Activated naive CD8-positive, alpha-beta T cell treated with anti-CD3 and anti-CD28 coated beads, Interleukin-2, amount 10 ng/mL, durations not matched to agents 7 days and 5 days (primary cell): ENCODE data around the gene CDCA5. TPM values are rescaled to one million over a fixed set of nuclear protein-coding genes. Genes with fewer than 3 reads are reported as not detected.
A peak's percentile ranks its signal among the peaks of the same experiment; 100 is the strongest.

Experiments used
- ATAC-seq: fragments of 150-1000 bp; cut with Tn5 transposase; one replicate; pipeline ENCODE4 v1.10.0; 2021; ENCODE audit warnings: low read depth, moderate library complexity
- POLR2A ChIA-PET: fragments of 350-600 bp; sonication (Branson Sonifier 250); formaldehyde crosslinking; loops from one replicate; lab custom pipeline; 2021; ENCODE audit warnings: antibody characterized with exemption; lab: Charles Lee
- DNase-seq: peaks from one replicate; pipeline ENCODE4 v3.0.0; 2021
- H3K27ac Mint-ChIP-seq: one replicate; pipeline ENCODE4 v1.8.0; 2022; ENCODE audit warnings: mild to moderate bottlenecking, mixed read lengths
- H3K27me3 Mint-ChIP-seq: one replicate; pipeline ENCODE4 v1.8.0; 2022; ENCODE audit warnings: mild to moderate bottlenecking, moderate library complexity, mixed read lengths
- H3K36me3 Mint-ChIP-seq: one replicate; pipeline ENCODE4 v1.8.0; 2021; ENCODE audit warnings: mild to moderate bottlenecking, mixed read lengths
- H3K4me1 Mint-ChIP-seq: one replicate; pipeline ENCODE4 v1.8.0; 2021; ENCODE audit warnings: mixed read lengths
- H3K4me3 Mint-ChIP-seq: one replicate; pipeline ENCODE4 v1.8.0; 2022; ENCODE audit warnings: mild to moderate bottlenecking, moderate library complexity, mixed read lengths
- H3K9me3 Mint-ChIP-seq: one replicate; pipeline ENCODE4 v1.8.0; 2021; ENCODE audit warnings: mixed read lengths
- total RNA-seq, 2 experiments: library from RNA; stranded (reverse); gene quantifications; one replicate each; pipeline ENCODE4 v1.2.3, GENCODE V29; 2021

The CDCA5 gene
- total RNA-seq, 2 experiments from 2014 or later = 85.5 to 95.7 TPM

GRCh38 chr11:65108469-65109123 is 24.8 kb upstream of the CDCA5 start:
- POLR2A ChIA-PET = interaction anchor here (1.0 to 2.3 kb wide), 4 partner anchors 9 to 67 kb away, joined by 3 to 10 read pairs (median 4); partner anchors contain the start of genes SAC3D1, VPS51 and ZNHIT2
- no peak overlapping the region for H3K4me3 Mint-ChIP-seq

GRCh38 chr11:65107751-65108468 is 24.1 kb upstream of the CDCA5 start:
- POLR2A ChIA-PET = interaction anchor here (1.1 to 2.3 kb wide), 3 partner anchors 9 to 67 kb away, joined by 4 to 10 read pairs (median 4); partner anchors contain the start of genes SAC3D1, VPS51 and ZNHIT2
- Mint-ChIP-seq H3K4me1 (peaks cover 29% of the 10 kb centered on the region), H3K27ac (no peak overlapping the region), H3K4me3 (no peak overlapping the region), H3K36me3 (peaks cover 9% of the 10 kb centered on the region), H3K27me3 (no peaks in the 10 kb centered on the region), H3K9me3 (no peaks in the 10 kb centered on the region)
- ATAC-seq (no peak), DNase-seq (no peak)

More at GRCh38 chr11:65108469-65109123, 24.8 kb upstream of the CDCA5 start:
- ATAC-seq (no peak), DNase-seq (no peak)
- H3K4me1 Mint-ChIP-seq = peaks cover 34% of the 10 kb centered on the region
- H3K27ac Mint-ChIP-seq = no peak overlapping the region
- peaks cover 9% of the 10 kb centered on the region for H3K36me3 Mint-ChIP-seq
- H3K27me3 Mint-ChIP-seq = no peaks in the 10 kb centered on the region
- no peaks in the 10 kb centered on the region for H3K9me3 Mint-ChIP-seq

- no peaks in the 10 kb centered on the region for H3K9me3 Mint-ChIP-seq
- POLR2A ChIA-PET = no interaction called here
- no peak for DNase-seq
- no peaks in the 10 kb centered on the region for H3K27me3 Mint-ChIP-seq
- no peak for ATAC-seq
- no peak overlapping the region for H3K4me3 Mint-ChIP-seq
- H3K36me3 Mint-ChIP-seq = peaks cover 9% of the 10 kb centered on the region
- H3K27ac Mint-ChIP-seq = peak overlapping the region; percentile 56
- peaks cover 28% of the 10 kb centered on the region for H3K4me1 Mint-ChIP-seq
These were observed 23.2 kb upstream of the CDCA5 start for GRCh38 chr11:65107078-65107477.

GRCh38 chr11:65104628-65105027 is 20.8 kb upstream of the CDCA5 start:
- POLR2A ChIA-PET = interaction anchor here (0.7 to 1.0 kb wide), 2 partner anchors 9 to 13 kb away, joined by 3 read pairs; partner anchors contain the start of genes VPS51 and ZNHIT2
- Mint-ChIP-seq H3K36me3 (peaks cover 7% of the 10 kb centered on the region), H3K27me3 (no peaks in the 10 kb centered on the region), H3K4me3 (peak overlapping the region; percentile 3), H3K4me1 (peaks cover 13% of the 10 kb centered on the region), H3K9me3 (no peaks in the 10 kb centered on the region), H3K27ac (peak overlapping the region; percentile 73)
- no peak for DNase-seq
- ATAC-seq = no peak

GRCh38 chr11:65103476-65103875 is 19.6 kb upstream of the CDCA5 start:
- peaks cover 13% of the 10 kb centered on the region for H3K4me1 Mint-ChIP-seq
- POLR2A ChIA-PET = interaction anchor here (0.7 to 1.0 kb wide), 2 partner anchors 7 to 72 kb away, joined by 3 to 4 read pairs; partner anchors contain the start of gene VPS51
- H3K36me3 Mint-ChIP-seq = peaks cover 7% of the 10 kb centered on the region
- no peaks in the 10 kb centered on the region for H3K27me3 Mint-ChIP-seq
- no peak for DNase-seq
- no peak overlapping the region for H3K27ac Mint-ChIP-seq
- ATAC-seq = no peak
- H3K9me3 Mint-ChIP-seq = no peaks in the 10 kb centered on the region
- no peak overlapping the region for H3K4me3 Mint-ChIP-seq

- Mint-ChIP-seq H3K36me3 (peaks cover 7% of the 10 kb centered on the region), H3K27me3 (no peaks in the 10 kb centered on the region), H3K27ac (no peak overlapping the region), H3K9me3 (no peaks in the 10 kb centered on the region), H3K4me3 (no peak overlapping the region), H3K4me1 (peaks cover 16% of the 10 kb centered on the region)
- DNase-seq (no peak), ATAC-seq (no peak)
- POLR2A ChIA-PET = interaction anchor here (0.7 to 1.3 kb wide), 4 partner anchors 8 to 88 kb away, joined by 3 to 5 read pairs (median 4); partner anchors contain the start of genes ARL2 and CDCA5
These were observed 18.6 kb upstream of the CDCA5 start for GRCh38 chr11:65102142-65103095.

- DNase-seq (no peak), ATAC-seq (no peak)
- POLR2A ChIA-PET = interaction anchor here (1.1 to 2.7 kb wide), 3 partner anchors 10 to 17 kb away, joined by 3 to 11 read pairs (median 5); partner anchors contain the start of genes CDCA5 and TM7SF2
- Mint-ChIP-seq H3K4me1 (peaks cover 18% of the 10 kb centered on the region), H3K27me3 (no peaks in the 10 kb centered on the region), H3K27ac (no peak overlapping the region), H3K9me3 (no peaks in the 10 kb centered on the region), H3K36me3 (peaks cover 7% of the 10 kb centered on the region), H3K4me3 (no peak overlapping the region)
These were observed 17.0 kb upstream of the CDCA5 start for GRCh38 chr11:65100674-65101350.

GRCh38 chr11:65096926-65097325 is 13.1 kb upstream of the CDCA5 start:
- H3K9me3 Mint-ChIP-seq = no peaks in the 10 kb centered on the region
- peak overlapping the region; percentile 97 for H3K27ac Mint-ChIP-seq
- H3K36me3 Mint-ChIP-seq = no peaks in the 10 kb centered on the region
- no peaks in the 10 kb centered on the region for H3K27me3 Mint-ChIP-seq
- ATAC-seq (no peak), DNase-seq (no peak)
- POLR2A ChIA-PET = interaction anchor here (0.7 to 3.0 kb wide), 16 partner anchors 11 to 173 kb away, joined by 3 to 35 read pairs (median 6); partner anchors contain the start of genes ARL2, CDCA5, FAU and MRPL49
- H3K4me1 Mint-ChIP-seq = peaks cover 10% of the 10 kb centered on the region
- H3K4me3 Mint-ChIP-seq = peak overlapping the region; percentile 91

- Mint-ChIP-seq H3K9me3 (no peaks in the 10 kb centered on the region), H3K27me3 (no peaks in the 10 kb centered on the region), H3K4me3 (peak within 1 kb of the TSS; percentile 91), H3K27ac (peak within 1 kb of the TSS; percentile 97), H3K36me3 (no peaks in the 10 kb centered on the region), H3K4me1 (peaks cover 10% of the 10 kb centered on the region)
- ATAC-seq = peak; percentile 97
- DNase-seq = peak; percentile 87
- POLR2A ChIA-PET = interaction anchor here (0.6 to 3.0 kb wide), 21 partner anchors 8 to 294 kb away, joined by 3 to 35 read pairs (median 4); partner anchors contain the start of genes ARL2, CDCA5, FAU and MRPL49
These were observed 12.3 kb upstream of the CDCA5 start, which contains the start of gene VPS51 for GRCh38 chr11:65095974-65096806. TSS of gene VPS51 (plus strand) at chr11:65096214. CDS start at chr11:65096251, 37 bp downstream.

GRCh38 chr11:65095427-65095826 is 11.6 kb upstream of the CDCA5 start:
- peak overlapping the region; percentile 97 for H3K27ac Mint-ChIP-seq
- no peaks in the 10 kb centered on the region for H3K9me3 Mint-ChIP-seq
- peaks cover 10% of the 10 kb centered on the region for H3K4me1 Mint-ChIP-seq
- POLR2A ChIA-PET = interaction anchor here (1.0 to 3.0 kb wide), 10 partner anchors 9 to 81 kb away, joined by 3 to 35 read pairs (median 6); partner anchors contain the start of genes ARL2, CDCA5, FAU and MRPL49
- no peak for DNase-seq
- H3K27me3 Mint-ChIP-seq = no peaks in the 10 kb centered on the region
- H3K36me3 Mint-ChIP-seq = no peaks in the 10 kb centered on the region
- no peak for ATAC-seq
- H3K4me3 Mint-ChIP-seq = peak overlapping the region; percentile 91

- H3K4me1 Mint-ChIP-seq = peaks cover 5% of the 10 kb centered on the region
- H3K36me3 Mint-ChIP-seq = peaks cover 11% of the 10 kb centered on the region
- ATAC-seq (no peak), DNase-seq (no peak)
- no peak overlapping the region for H3K4me3 Mint-ChIP-seq
- H3K27ac Mint-ChIP-seq = no peak overlapping the region
- no peaks in the 10 kb centered on the region for H3K27me3 Mint-ChIP-seq
- H3K9me3 Mint-ChIP-seq = no peaks in the 10 kb centered on the region
- POLR2A ChIA-PET = interaction anchor here (0.7 to 1.1 kb wide), 2 partner anchors 8 to 59 kb away, joined by 3 to 4 read pairs; no protein-coding TSS in a partner anchor
These were observed 6.8 kb upstream of the CDCA5 start for GRCh38 chr11:65090628-65091027.
